Measurements from ENCODE around the gene USF2. TPM values are rescaled to one million over a fixed set of nuclear protein-coding genes. Genes with fewer than 3 reads are reported as not detected.

Gene USF2
- total and polyA plus RNA-seq, 2 experiments from 2014 or later, result 30.2 to 55.6 TPM

GRCh38 chr19:35222373-35223015 lies 46.3 kb upstream of the USF2 start:
- DNase-seq (ENCODE audit: low spot score), result no peak
- H2AFZ ChIP-seq, result no peak overlapping the region
- no peaks in the 10 kb centered on the region for H4K20me1 ChIP-seq (ENCODE audit: insufficient read depth, poor library complexity, severe bottlenecking)
- H3K36me3 ChIP-seq (replicated peaks; ENCODE audit: insufficient read depth, low read depth), result no peaks in the 10 kb centered on the region
- H3K79me2 ChIP-seq, result no peaks in the 10 kb centered on the region
- WGBS (ENCODE audit: low lambda C conversion rate, missing lambda C conversion rate), result 84% methylated on average over 7 of the region's 7 CpGs
- H3K27ac ChIP-seq, result no peak overlapping the region
- H3K27me3 ChIP-seq, result no peaks in the 10 kb centered on the region
- H3K9me3 ChIP-seq (ENCODE audit: low read depth), result no peaks in the 10 kb centered on the region
- H3K4me1 ChIP-seq (ENCODE audit: insufficient read depth), result peaks cover 4% of the 10 kb centered on the region
- H3K4me2 ChIP-seq, result no peak overlapping the region
- H3K4me3 ChIP-seq, result no peak overlapping the region
- TF ChIP-seq CTCF (IDR thresholded peaks at IDR 0.05; ENCODE audit: poor library complexity), result no peak
- TF ChIP-seq EZH2phosphoT487 (IDR thresholded peaks at IDR 0.05; ENCODE audit: low read depth, severe bottlenecking, unreplicated experiment), result no peak
- TF ChIP-seq EZH2 (IDR thresholded peaks at IDR 0.05; ENCODE audit: borderline replicate concordance), result no peak
- H3K9me2 ChIP-seq (replicated peaks; ENCODE audit: insufficient read depth), result no peaks in the 10 kb centered on the region

- no peak overlapping the region for H2AFZ ChIP-seq
- no peaks in the 10 kb centered on the region for H3K79me2 ChIP-seq
- no peaks in the 10 kb centered on the region for H4K20me1 ChIP-seq (ENCODE audit: insufficient read depth, poor library complexity, severe bottlenecking)
- no peak for DNase-seq (ENCODE audit: low spot score)
- 69% methylated on average over 6 of the region's 6 CpGs for WGBS (ENCODE audit: low lambda C conversion rate, missing lambda C conversion rate)
- peaks cover 4% of the 10 kb centered on the region for H3K4me1 ChIP-seq (ENCODE audit: insufficient read depth)
- H3K4me2 ChIP-seq, result no peak overlapping the region
- H3K4me3 ChIP-seq, result no peak overlapping the region
- no peaks in the 10 kb centered on the region for H3K27me3 ChIP-seq
- no peaks in the 10 kb centered on the region for H3K36me3 ChIP-seq (replicated peaks; ENCODE audit: insufficient read depth, low read depth)
- H3K9me3 ChIP-seq (ENCODE audit: low read depth), result no peaks in the 10 kb centered on the region
- TF ChIP-seq EZH2 (IDR thresholded peaks at IDR 0.05; ENCODE audit: borderline replicate concordance) (no peak), CTCF (IDR thresholded peaks at IDR 0.05; ENCODE audit: poor library complexity) (no peak), EZH2phosphoT487 (IDR thresholded peaks at IDR 0.05; ENCODE audit: low read depth, severe bottlenecking, unreplicated experiment) (no peak)
- H3K27ac ChIP-seq, result no peak overlapping the region
- no peaks in the 10 kb centered on the region for H3K9me2 ChIP-seq (replicated peaks; ENCODE audit: insufficient read depth)
Observed at GRCh38 chr19:35223084-35223790, 45.5 kb upstream of the USF2 start.

- Histone ChIP-seq H3K4me2 (no peak overlapping the region), H3K36me3 (replicated peaks; ENCODE audit: insufficient read depth, low read depth) (no peaks in the 10 kb centered on the region), H3K79me2 (no peaks in the 10 kb centered on the region), H4K20me1 (ENCODE audit: insufficient read depth, poor library complexity, severe bottlenecking) (no peaks in the 10 kb centered on the region), H3K9me3 (ENCODE audit: low read depth) (no peaks in the 10 kb centered on the region), H3K9me2 (replicated peaks; ENCODE audit: insufficient read depth) (no peaks in the 10 kb centered on the region), H3K27me3 (no peaks in the 10 kb centered on the region), H2AFZ (no peak overlapping the region), H3K4me3 (no peak overlapping the region), H3K27ac (no peak overlapping the region), H3K4me1 (ENCODE audit: insufficient read depth) (peaks cover 4% of the 10 kb centered on the region)
- TF ChIP-seq EZH2phosphoT487 (IDR thresholded peaks at IDR 0.05; ENCODE audit: low read depth, severe bottlenecking, unreplicated experiment), result no peak
- no peak for TF ChIP-seq EZH2 (IDR thresholded peaks at IDR 0.05; ENCODE audit: borderline replicate concordance)
- no peak for TF ChIP-seq CTCF (IDR thresholded peaks at IDR 0.05; ENCODE audit: poor library complexity)
- DNase-seq (ENCODE audit: low spot score), result no peak
- 80% methylated on average over 4 of the region's 4 CpGs for WGBS (ENCODE audit: low lambda C conversion rate, missing lambda C conversion rate)
Observed at GRCh38 chr19:35223862-35224505, 44.8 kb upstream of the USF2 start.

Data from hepatocyte (in vitro differentiated cells).